HepG2 (cell line): ENCODE measurements around the gene ZNF627. TPM values are rescaled to one million over a fixed set of nuclear protein-coding genes. Genes with fewer than 3 reads are reported as not detected.
"Not testable (repeated sequence)": the region's sequence is repeated elsewhere in the genome, so short reads cannot be mapped to it uniquely, and the experiment has no call there.

Source experiments
- CEBPB ChIP-seq: IDR thresholded peaks from 2 replicates; pipeline ENCODE4 v1.6.1; 2011; ENCODE audit warnings: low read depth, low read length, improper control_type of control experiment, borderline replicate concordance
- DPF2 ChIP-seq: sonication (generic); formaldehyde crosslinking; IDR thresholded peaks from 2 replicates; pipeline ENCODE4 v1.4.0; 2020; ENCODE audit warnings: mild to moderate bottlenecking, low read depth, missing genetic modification reagents, borderline replicate concordance
- FOXA3 ChIP-seq: IDR thresholded peaks from 2 replicates; pipeline ENCODE4 v1.6.1; 2016; ENCODE audit warnings: missing genetic modification reagents, missing compliant biosample characterization
- GATAD2A ChIP-seq: IDR thresholded peaks from 2 replicates; pipeline ENCODE4 v1.6.1; 2016
- GFI1 ChIP-seq: sonication (generic); formaldehyde crosslinking; IDR thresholded peaks from 2 replicates; pipeline ENCODE4 v1.5.0; 2020; ENCODE audit warnings: missing genetic modification reagents, mild to moderate bottlenecking, borderline replicate concordance
- GMEB1 ChIP-seq: sonication (generic); formaldehyde crosslinking; IDR thresholded peaks from 2 replicates; pipeline ENCODE4 v1.5.1; 2020; ENCODE audit warnings: missing genetic modification reagents, mild to moderate bottlenecking, borderline replicate concordance
- HDAC2 ChIP-seq: sonication (generic); formaldehyde crosslinking; IDR thresholded peaks from 2 replicates; pipeline ENCODE4 v1.4.0; 2020; ENCODE audit warnings: missing genetic modification reagents
- HNF4A ChIP-seq: sonication (generic); formaldehyde crosslinking; IDR thresholded peaks from 2 replicates; pipeline ENCODE4 v1.4.0; 2020; ENCODE audit warnings: missing genetic modification reagents
- KDM6A ChIP-seq: IDR thresholded peaks from 2 replicates; pipeline ENCODE4 v1.6.1; 2016; ENCODE audit warnings: low read depth
- LCORL ChIP-seq, 2 experiments: fragments of 450-650 bp in 1 of 2; sonication (generic) in 1 of 2; formaldehyde crosslinking in 1 of 2; IDR thresholded peaks; 2 replicates each; pipeline versions ENCODE4 v1.5.0 to v1.6.1; 2017 to 2020; ENCODE audit warnings: antibody characterized with exemption in 1 of 2, missing genetic modification reagents in 1 of 2
- NCOA1 ChIP-seq: sonication (generic); formaldehyde crosslinking; IDR thresholded peaks from 2 replicates; pipeline ENCODE4 v1.9.0; 2021; ENCODE audit warnings: missing genetic modification reagents
- NR2F6 ChIP-seq, 2 experiments: IDR thresholded peaks; 2 replicates each; pipeline ENCODE4 v1.6.1; 2016; ENCODE audit warnings: antibody characterized with exemption in 1 of 2, mild to moderate bottlenecking in 1 of 2
- PITX1 ChIP-seq: sonication (generic); formaldehyde crosslinking; IDR thresholded peaks from 2 replicates; pipeline ENCODE4 v1.5.1; 2020; ENCODE audit warnings: mild to moderate bottlenecking, missing genetic modification reagents
- RXRB ChIP-seq: IDR thresholded peaks from 2 replicates; pipeline ENCODE4 v1.6.1; 2016; ENCODE audit warnings: borderline replicate concordance, missing genetic modification reagents, missing compliant biosample characterization
- SOX13 ChIP-seq, 3 experiments: fragments of 450-650 bp in 1 of 3; sonication (generic) in 1 of 3; formaldehyde crosslinking in 1 of 3; IDR thresholded peaks in 2 of 3; conservative IDR thresholded peaks in 1 of 3; 2 replicates each; pipeline versions ENCODE4 v1.5.0 to v1.6.1; 2016 to 2020; ENCODE audit warnings: antibody characterized with exemption in 1 of 3, mild to moderate bottlenecking in 1 of 3, missing compliant biosample characterization in 1 of 3, missing genetic modification reagents in 1 of 3, moderate library complexity in 1 of 3
- ZMYM4 ChIP-seq: sonication (generic); formaldehyde crosslinking; IDR thresholded peaks from 2 replicates; pipeline ENCODE4 v1.8.1; 2023; ENCODE audit warnings: mild to moderate bottlenecking, missing genetic modification reagents
- ZSCAN5A ChIP-seq: sonication (generic); formaldehyde crosslinking; IDR thresholded peaks from 2 replicates; pipeline ENCODE4 v1.8.0; 2022; ENCODE audit warnings: mild to moderate bottlenecking, missing genetic modification reagents, borderline replicate concordance
- polyA plus RNA-seq, 8 experiments: library from polyadenylated mRNA; depleted of rRNA in 3 of 8; stranded (reverse) in 7 of 8; unstranded in 1 of 8; fragments of >200 nt; fragmentation: Illumina TruSeq in 4 of 8; extraction: Trizol in 4 of 8; gene quantifications; 2 replicates each; pipeline versions ENCODE4 v1.2.1 to v1.2.3, GENCODE V29; 2011 to 2016; ENCODE audit warnings: low read depth in 4 of 8, missing spikeins in 1 of 8, mixed read lengths in 1 of 8; ENCODE audit not compliant: insufficient read depth in 1 of 8
- total RNA-seq, 5 experiments: library from RNA; depleted of rRNA; stranded (reverse); fragments of >200 nt; fragmentation: Illumina TruSeq; extraction: Trizol; gene quantifications; 2 replicates each; pipeline ENCODE4 v1.2.3, GENCODE V29; 2016; ENCODE audit warnings: low read depth in 1 of 5
- TF ChIP-seq, protein P1 (sequence below): sonication (generic); formaldehyde crosslinking; conservative IDR thresholded peaks from 2 replicates; pipeline ENCODE4 v1.4.0; 2020; ENCODE audit warnings: mild to moderate bottlenecking, missing genetic modification reagents, moderate library complexity
- TF ChIP-seq, protein P2 (sequence below): sonication (generic); formaldehyde crosslinking; IDR thresholded peaks from 2 replicates; pipeline ENCODE4 v1.4.0; 2020; ENCODE audit warnings: missing genetic modification reagents

The ZNF627 gene
- total and polyA plus RNA-seq, 2 of the 13 experiments (the other 11 are each of a cell fraction or from before 2014, with no cell fraction given) = 4.2 to 12.7 TPM

GRCh38 chr19:11634018-11634662 is 36.9 kb downstream of the ZNF627 start (continued):
- TF ChIP-seq, protein P1, sequence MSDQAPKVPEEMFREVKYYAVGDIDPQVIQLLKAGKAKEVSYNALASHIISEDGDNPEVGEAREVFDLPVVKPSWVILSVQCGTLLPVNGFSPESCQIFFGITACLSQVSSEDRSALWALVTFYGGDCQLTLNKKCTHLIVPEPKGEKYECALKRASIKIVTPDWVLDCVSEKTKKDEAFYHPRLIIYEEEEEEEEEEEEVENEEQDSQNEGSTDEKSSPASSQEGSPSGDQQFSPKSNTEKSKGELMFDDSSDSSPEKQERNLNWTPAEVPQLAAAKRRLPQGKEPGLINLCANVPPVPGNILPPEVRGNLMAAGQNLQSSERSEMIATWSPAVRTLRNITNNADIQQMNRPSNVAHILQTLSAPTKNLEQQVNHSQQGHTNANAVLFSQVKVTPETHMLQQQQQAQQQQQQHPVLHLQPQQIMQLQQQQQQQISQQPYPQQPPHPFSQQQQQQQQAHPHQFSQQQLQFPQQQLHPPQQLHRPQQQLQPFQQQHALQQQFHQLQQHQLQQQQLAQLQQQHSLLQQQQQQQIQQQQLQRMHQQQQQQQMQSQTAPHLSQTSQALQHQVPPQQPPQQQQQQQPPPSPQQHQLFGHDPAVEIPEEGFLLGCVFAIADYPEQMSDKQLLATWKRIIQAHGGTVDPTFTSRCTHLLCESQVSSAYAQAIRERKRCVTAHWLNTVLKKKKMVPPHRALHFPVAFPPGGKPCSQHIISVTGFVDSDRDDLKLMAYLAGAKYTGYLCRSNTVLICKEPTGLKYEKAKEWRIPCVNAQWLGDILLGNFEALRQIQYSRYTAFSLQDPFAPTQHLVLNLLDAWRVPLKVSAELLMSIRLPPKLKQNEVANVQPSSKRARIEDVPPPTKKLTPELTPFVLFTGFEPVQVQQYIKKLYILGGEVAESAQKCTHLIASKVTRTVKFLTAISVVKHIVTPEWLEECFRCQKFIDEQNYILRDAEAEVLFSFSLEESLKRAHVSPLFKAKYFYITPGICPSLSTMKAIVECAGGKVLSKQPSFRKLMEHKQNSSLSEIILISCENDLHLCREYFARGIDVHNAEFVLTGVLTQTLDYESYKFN (CRISPR knock-in tag) = peak; percentile 80
- peak; percentile 12; the same call in 1 of the 2 replicates for TF ChIP-seq FOXA3 (CRISPR knock-in tag)
- peak; percentile 96 for TF ChIP-seq PITX1 (CRISPR knock-in tag)
- TF ChIP-seq HNF4A = peak; percentile 93
- TF ChIP-seq ZSCAN5A (CRISPR knock-in tag) = 0 out of 2 replicates have a peak, but pooled peaks have one; percentile 18
- peak; percentile 49; the same call in 1 of the 2 replicates for TF ChIP-seq ZMYM4 (CRISPR knock-in tag)
- TF ChIP-seq, protein P2, sequence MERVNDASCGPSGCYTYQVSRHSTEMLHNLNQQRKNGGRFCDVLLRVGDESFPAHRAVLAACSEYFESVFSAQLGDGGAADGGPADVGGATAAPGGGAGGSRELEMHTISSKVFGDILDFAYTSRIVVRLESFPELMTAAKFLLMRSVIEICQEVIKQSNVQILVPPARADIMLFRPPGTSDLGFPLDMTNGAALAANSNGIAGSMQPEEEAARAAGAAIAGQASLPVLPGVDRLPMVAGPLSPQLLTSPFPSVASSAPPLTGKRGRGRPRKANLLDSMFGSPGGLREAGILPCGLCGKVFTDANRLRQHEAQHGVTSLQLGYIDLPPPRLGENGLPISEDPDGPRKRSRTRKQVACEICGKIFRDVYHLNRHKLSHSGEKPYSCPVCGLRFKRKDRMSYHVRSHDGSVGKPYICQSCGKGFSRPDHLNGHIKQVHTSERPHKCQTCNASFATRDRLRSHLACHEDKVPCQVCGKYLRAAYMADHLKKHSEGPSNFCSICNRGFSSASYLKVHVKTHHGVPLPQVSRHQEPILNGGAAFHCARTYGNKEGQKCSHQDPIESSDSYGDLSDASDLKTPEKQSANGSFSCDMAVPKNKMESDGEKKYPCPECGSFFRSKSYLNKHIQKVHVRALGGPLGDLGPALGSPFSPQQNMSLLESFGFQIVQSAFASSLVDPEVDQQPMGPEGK (CRISPR knock-in tag) = peak; percentile 34; the same call in 1 of the 2 replicates
- TF ChIP-seq GFI1 = peak; percentile 53; the same call in 1 of the 2 replicates
- TF ChIP-seq HDAC2 (CRISPR knock-in tag) = peak; percentile 31; the same call in 1 of the 2 replicates
- 0 out of 2 replicates have a peak, but pooled peaks have one; percentile 50 for TF ChIP-seq NCOA1 (CRISPR knock-in tag)
- TF ChIP-seq RXRB (CRISPR knock-in tag) = 0 out of 2 replicates have a peak, but pooled peaks have one; percentile 6
- TF ChIP-seq CEBPB = peak; percentile 22; the same call in 1 of the 2 replicates
- TF ChIP-seq DPF2 (CRISPR knock-in tag) = 0 out of 2 replicates have a peak, but pooled peaks have one; percentile 41
- TF ChIP-seq NR2F6 (IDR thresholded peaks at IDR 0.05) = peak; percentile 21; the same call in 1 of the 2 replicates
- not testable (repeated sequence) for TF ChIP-seq NR2F6 (CRISPR knock-in tag; IDR thresholded peaks at IDR 0.05); SOX13 (IDR thresholded peaks at IDR 0.05)
- 0 out of 2 replicates have a peak, but pooled peaks have one; percentile 13 for TF ChIP-seq KDM6A
- 0 out of 2 replicates have a peak, but pooled peaks have one; percentile 15 for TF ChIP-seq GMEB1
- TF ChIP-seq SOX13 (CRISPR knock-in tag; conservative IDR thresholded peaks at IDR 0.05 in 1 of 2, IDR thresholded peaks at IDR 0.05 in 1 of 2) = peak in 1 of 2 experiments; percentile 57; a peak in 2 of 4 replicates
- peak; percentile 58; the same call in 1 of the 2 replicates for TF ChIP-seq LCORL (IDR thresholded peaks at IDR 0.05)
- peak; percentile 81 for TF ChIP-seq LCORL (CRISPR knock-in tag; IDR thresholded peaks at IDR 0.05)
- peak; percentile 83 for TF ChIP-seq GATAD2A
